Memory B cell (primary cell): Measurements from ENCODE around the gene TGFBR3.

Experiments used
- ATAC-seq: fragments of 150-1000 bp; cut with Tn5 transposase; 2 replicates; pipeline ENCODE4 v1.10.0; 2021; ENCODE audit warnings: low read depth, mild to moderate bottlenecking, moderate library complexity
- DNase-seq, 2 donors: peaks; one replicate each; pipeline ENCODE4 v3.0.0; 2022; ENCODE audit warnings: low spot score in 2 of 2
- H3K27ac Mint-ChIP-seq: one replicate; pipeline ENCODE4 v1.8.0; 2022; ENCODE audit warnings: mild to moderate bottlenecking, moderate library complexity, mixed read lengths
- H3K27me3 Mint-ChIP-seq: one replicate; pipeline ENCODE4 v1.8.0; 2022; ENCODE audit warnings: mixed read lengths
- H3K36me3 Mint-ChIP-seq: one replicate; pipeline ENCODE4 v1.8.0; 2022; ENCODE audit warnings: mild to moderate bottlenecking, mixed read lengths
- H3K4me1 Mint-ChIP-seq: one replicate; pipeline ENCODE4 v1.8.0; 2022; ENCODE audit warnings: mixed read lengths
- H3K4me3 Mint-ChIP-seq: one replicate; pipeline ENCODE4 v1.8.0; 2022; ENCODE audit warnings: mild to moderate bottlenecking, moderate library complexity, mixed read lengths
- H3K9me3 Mint-ChIP-seq: one replicate; pipeline ENCODE4 v1.8.0; 2022; ENCODE audit warnings: mixed read lengths

The TGFBR3 gene

DNA sequence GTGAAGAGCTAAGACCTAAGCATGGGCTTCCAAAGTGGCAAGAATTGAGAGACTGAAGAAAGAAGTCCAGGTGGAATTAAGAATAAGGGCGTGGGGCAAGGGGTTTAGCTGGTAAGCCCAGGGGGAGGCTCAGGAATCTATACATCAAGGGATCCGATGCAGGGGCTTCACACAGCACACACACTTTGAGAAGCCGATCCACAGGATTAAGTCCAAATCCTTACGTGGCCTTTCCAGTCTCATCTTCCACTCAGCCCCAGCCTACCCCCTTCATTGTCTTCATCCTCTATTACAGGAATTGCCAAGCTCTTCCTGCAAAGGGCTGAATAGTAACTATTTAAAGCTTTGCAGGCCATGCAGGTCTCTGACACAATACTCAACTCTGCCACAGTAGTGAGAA is 101.3 kb downstream of the TGFBR3 start:
- Mint-ChIP-seq H3K4me3 (no peak overlapping the region), H3K27me3 (peaks cover 4% of the 10 kb centered on the region), H3K27ac (no peak overlapping the region), H3K9me3 (no peaks in the 10 kb centered on the region), H3K4me1 (peaks cover 3% of the 10 kb centered on the region), H3K36me3 (no peaks in the 10 kb centered on the region)
- no peak for ATAC-seq
- no peak for DNase-seq

DNA sequence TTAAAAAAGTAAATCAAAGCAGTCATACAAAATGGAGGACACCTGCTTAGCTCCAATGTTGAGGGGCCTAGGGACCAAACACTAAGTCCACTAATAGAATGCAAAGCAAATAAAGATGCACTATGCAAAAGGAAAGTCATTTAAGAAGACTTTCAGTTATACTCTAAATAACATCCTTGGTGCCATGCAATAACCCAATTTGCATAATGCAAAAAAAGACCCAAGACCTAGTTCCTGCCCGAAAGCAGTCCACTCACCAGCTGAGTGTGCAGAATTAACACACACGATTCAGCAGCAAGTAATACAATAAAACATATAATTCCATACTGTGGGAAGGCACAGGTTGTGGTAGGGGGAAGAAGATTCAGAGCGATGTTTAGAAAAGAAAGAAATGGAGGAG is 101.8 kb downstream of the TGFBR3 start:
- DNase-seq (no peak), ATAC-seq (no peak)
- Mint-ChIP-seq H3K9me3 (no peaks in the 10 kb centered on the region), H3K27me3 (peaks cover 4% of the 10 kb centered on the region), H3K4me3 (no peak overlapping the region), H3K4me1 (peaks cover 3% of the 10 kb centered on the region), H3K36me3 (no peaks in the 10 kb centered on the region), H3K27ac (no peak overlapping the region)

DNA sequence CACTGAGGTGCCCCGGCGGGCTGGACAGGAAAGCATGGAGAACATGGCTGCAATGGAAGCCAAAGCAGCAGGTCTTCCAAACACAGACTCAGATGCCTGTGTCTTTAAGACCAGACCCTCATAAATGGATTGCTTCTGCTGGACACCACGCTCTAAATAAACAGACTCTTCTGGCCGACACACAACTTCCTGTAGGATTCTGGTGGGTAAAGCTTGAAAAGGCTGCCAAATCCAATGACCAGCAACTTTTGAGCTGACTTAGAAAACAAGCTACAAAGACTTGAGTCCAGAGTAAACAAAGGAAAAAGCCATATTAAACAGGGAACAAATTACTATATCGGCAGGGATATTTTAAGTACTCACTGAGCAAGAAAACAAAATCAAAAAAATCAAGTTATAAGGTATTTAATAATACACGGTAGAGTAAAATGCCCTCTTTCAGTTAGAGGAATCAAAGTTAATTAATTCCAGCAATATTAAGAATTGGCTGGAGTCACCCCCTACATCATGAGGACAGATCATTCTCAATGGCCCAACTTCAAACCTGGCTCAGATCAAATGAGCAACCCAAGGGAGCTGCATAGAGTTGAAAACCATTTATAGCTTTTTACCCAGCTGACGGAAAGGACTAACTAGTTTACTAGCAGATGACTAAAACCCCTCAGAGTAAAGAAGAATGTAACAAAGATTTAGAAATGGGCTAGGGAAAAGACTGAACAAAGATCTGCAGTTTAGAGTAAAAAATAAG is 102.4 kb downstream of the TGFBR3 start:
- H3K9me3 Mint-ChIP-seq, result no peaks in the 10 kb centered on the region
- no peaks in the 10 kb centered on the region for H3K36me3 Mint-ChIP-seq
- ATAC-seq, result no peak
- H3K4me3 Mint-ChIP-seq, result no peak overlapping the region
- H3K4me1 Mint-ChIP-seq, result peaks cover 3% of the 10 kb centered on the region
- H3K27me3 Mint-ChIP-seq, result peaks cover 4% of the 10 kb centered on the region
- no peak overlapping the region for H3K27ac Mint-ChIP-seq
- DNase-seq, result no peak

DNA sequence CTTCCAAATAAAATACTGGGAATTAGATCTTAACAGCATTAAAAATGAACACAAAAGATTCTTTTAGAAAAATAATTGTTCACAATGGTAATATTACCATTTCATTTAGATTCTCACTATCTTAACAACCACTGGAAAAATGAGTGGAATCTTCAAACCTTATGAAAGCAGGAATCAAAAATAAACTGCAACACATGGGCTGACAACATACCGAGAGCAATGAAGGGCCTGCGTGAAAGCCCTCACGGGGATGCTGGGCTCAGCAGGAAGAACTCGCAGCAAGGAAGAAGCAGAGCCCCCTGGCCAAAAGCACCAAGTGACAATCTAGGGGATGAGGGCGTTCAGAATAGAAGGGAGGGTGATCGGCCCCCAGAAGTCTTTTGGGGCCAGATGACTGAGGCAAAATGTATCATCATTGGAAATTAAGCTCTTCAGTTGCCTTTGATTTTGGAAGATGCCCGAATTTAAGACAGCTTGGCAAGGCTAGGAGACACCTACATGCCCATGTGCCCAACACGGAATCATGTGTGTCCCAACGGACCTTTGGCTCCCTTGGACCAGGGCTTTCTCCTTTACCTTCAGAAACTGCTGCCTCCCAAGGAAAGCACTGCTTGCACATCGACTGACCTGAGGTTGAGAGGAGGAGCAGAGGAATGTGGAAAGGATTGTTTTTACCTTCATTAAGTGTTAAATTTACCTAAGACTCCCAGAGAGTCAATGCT is 103.9 kb downstream of the TGFBR3 start:
- H3K27me3 Mint-ChIP-seq, result peaks cover 4% of the 10 kb centered on the region
- no peak for DNase-seq
- no peaks in the 10 kb centered on the region for H3K36me3 Mint-ChIP-seq
- H3K4me1 Mint-ChIP-seq, result peaks cover 3% of the 10 kb centered on the region
- no peak overlapping the region for H3K4me3 Mint-ChIP-seq
- no peak for ATAC-seq
- no peaks in the 10 kb centered on the region for H3K9me3 Mint-ChIP-seq
- no peak overlapping the region for H3K27ac Mint-ChIP-seq

DNA sequence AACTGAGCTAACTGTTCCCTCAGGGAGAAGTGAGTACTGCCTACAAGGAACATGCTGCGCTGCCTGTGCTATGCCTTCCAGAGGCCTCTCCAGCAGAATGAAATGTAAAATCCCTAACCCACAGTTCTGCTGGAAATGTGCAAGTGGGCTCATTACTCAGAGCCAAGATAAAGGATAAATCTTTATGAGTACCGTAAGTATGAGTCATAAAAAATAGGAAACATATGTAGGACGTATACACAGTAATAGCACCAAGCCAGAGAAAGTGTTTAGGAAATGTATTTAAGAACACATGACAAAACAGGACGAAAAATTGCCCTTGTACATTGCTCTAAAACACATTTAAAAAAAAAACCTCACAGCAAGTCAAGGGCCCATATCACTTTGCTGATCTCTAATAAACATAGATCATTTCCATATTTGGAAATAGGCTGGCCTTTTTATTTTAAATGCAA is 104.6 kb downstream of the TGFBR3 start:
- Mint-ChIP-seq H3K9me3 (no peaks in the 10 kb centered on the region), H3K36me3 (no peaks in the 10 kb centered on the region), H3K27me3 (peaks cover 4% of the 10 kb centered on the region), H3K4me1 (peaks cover 3% of the 10 kb centered on the region), H3K27ac (no peak overlapping the region), H3K4me3 (no peak overlapping the region)
- no peak for DNase-seq
- no peak for ATAC-seq

DNA sequence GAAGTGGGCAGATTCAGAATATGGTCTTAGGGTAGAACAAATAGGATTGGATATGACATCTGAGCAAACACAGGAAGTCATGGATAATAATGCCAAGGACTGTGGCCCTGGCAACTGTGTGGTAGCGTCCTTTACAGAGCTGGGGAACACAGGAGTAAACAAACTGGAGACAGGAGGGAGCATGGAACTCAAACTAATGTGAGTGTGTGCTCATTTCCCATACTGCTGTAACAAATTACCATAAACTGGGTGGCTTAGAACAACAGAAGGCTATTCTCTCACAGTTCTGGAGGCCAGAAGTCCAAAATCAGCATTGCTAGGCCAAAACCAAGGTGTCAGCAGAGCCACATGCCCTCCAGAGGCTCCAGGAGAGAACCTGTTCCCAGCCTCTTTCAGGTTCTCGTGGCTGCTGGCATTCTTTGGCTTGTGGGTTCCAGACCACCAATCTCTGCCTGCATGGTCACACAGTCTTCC is 106.4 kb downstream of the TGFBR3 start:
- H3K9me3 Mint-ChIP-seq, result no peaks in the 10 kb centered on the region
- ATAC-seq (no peak), DNase-seq (no peak)
- no peak overlapping the region for H3K27ac Mint-ChIP-seq
- no peaks in the 10 kb centered on the region for H3K36me3 Mint-ChIP-seq
- H3K4me1 Mint-ChIP-seq, result peaks cover 3% of the 10 kb centered on the region
- peaks cover 6% of the 10 kb centered on the region for H3K27me3 Mint-ChIP-seq
- H3K4me3 Mint-ChIP-seq, result no peak overlapping the region

DNA sequence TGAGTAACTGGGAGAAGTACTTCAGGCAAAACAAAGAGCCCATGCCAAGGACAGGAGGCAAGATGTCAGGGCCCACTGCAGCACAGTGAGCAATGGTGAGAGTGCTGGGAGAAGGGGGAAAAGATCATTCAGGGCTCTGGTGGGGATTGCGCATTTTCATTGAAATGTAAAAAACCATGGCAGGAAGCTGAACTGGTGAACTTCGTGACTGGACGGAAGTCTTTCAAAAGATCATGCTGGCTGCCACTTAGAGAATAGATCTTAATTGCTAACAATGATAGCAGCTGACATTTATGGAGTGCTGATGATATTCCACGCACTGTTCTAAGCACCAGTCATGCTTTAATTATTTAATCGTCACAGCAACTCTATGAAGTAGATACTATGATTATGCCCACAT is 107.0 kb downstream of the TGFBR3 start:
- Mint-ChIP-seq H3K36me3 (no peaks in the 10 kb centered on the region), H3K27me3 (peaks cover 3% of the 10 kb centered on the region), H3K4me1 (no peaks in the 10 kb centered on the region), H3K4me3 (no peak overlapping the region), H3K9me3 (no peaks in the 10 kb centered on the region), H3K27ac (no peak overlapping the region)
- DNase-seq, result no peak
- no peak for ATAC-seq

DNA sequence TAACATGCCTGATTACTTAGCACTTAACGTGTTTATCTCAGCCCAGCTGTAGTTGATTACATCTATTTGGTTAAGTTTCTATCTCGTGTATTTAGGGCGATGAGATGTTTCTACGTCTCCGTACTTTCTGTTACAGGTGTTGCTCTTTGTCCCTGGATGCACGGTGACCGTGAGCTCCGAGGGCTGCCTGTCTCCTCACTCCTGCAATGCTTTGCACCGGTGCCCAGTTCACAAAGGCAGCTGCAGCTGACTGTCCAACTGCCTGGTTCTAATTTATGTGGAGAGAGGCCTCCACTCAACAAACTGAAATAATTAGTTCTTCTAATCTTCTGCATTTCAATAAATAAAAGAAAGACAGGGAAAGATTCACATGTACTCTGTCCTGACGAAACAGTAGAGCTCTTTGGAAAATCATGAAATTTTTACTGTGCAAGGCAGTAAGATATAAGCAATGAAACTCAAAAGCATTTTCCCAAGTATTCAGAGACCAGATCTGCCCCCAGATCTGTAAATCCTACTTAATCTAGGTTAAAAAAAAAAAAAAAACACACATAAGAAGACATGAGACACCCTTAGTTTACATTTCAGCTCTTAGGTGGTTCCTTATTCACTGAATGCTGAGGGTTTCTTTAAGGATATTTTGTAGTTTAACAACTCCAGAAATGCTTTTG is 108.2 kb downstream of the TGFBR3 start:
- DNase-seq (no peak), ATAC-seq (no peak)
- H3K9me3 Mint-ChIP-seq, result no peaks in the 10 kb centered on the region
- no peak overlapping the region for H3K27ac Mint-ChIP-seq
- no peaks in the 10 kb centered on the region for H3K4me1 Mint-ChIP-seq
- no peaks in the 10 kb centered on the region for H3K36me3 Mint-ChIP-seq
- peaks cover 3% of the 10 kb centered on the region for H3K27me3 Mint-ChIP-seq
- no peak overlapping the region for H3K4me3 Mint-ChIP-seq

DNA sequence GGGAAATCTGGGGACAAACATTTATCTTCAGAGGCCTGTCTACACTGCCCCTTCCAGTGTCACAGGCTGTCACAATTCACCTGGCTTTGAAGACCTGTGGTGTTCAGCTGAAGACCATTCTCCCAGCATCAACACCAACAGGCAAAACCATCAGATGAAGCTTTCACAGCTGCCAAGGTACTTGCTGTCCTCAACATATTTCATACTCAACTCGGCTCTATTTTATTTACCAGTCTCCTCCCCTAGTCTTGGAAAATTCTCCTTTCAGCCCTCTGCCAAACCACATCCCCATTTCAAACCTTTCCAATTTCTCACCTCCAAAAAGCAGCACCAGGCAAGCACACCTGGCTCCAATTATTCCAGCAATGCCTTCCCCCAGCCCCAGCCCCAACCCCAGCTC is 108.8 kb downstream of the TGFBR3 start:
- no peak overlapping the region for H3K4me3 Mint-ChIP-seq
- DNase-seq (no peak), ATAC-seq (no peak)
- no peaks in the 10 kb centered on the region for H3K9me3 Mint-ChIP-seq
- no peaks in the 10 kb centered on the region for H3K36me3 Mint-ChIP-seq
- no peak overlapping the region for H3K27ac Mint-ChIP-seq
- H3K27me3 Mint-ChIP-seq, result peaks cover 3% of the 10 kb centered on the region
- no peaks in the 10 kb centered on the region for H3K4me1 Mint-ChIP-seq

DNA sequence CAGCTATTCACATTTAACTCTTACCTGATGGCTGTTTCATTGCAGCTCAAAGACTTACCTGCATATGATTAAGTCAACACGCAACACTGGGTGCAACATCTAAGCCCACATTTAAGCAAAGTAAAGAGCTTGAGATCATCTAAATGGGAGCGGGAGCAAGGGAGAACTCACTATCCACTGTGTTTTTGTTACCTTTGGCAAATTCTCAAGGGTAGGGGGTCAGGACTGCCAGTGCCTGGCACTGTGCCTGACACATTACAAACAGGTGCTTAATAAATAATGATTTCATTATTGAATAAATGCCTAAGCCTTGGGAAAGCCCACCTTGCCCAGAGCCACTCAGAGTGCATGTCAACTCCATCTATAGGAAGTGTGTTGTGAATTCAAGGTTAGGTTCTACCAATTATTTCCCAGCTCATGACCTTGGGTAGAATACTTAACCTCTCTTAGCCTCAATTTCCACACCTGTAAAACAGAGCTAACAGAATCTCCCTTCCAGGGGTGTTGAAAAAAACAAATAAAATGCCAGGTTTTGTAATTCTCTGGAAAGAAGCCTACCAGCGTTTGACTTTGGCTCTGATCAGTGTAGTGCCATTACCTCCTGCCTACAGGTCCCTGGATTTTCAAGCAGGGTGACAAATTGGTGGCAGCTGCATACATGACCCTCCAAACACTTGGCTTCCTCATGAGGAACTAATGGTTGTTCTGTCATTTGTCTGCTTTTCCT is 109.7 kb downstream of the TGFBR3 start:
- H3K4me1 Mint-ChIP-seq, result no peaks in the 10 kb centered on the region
- no peaks in the 10 kb centered on the region for H3K36me3 Mint-ChIP-seq
- no peak for ATAC-seq
- no peaks in the 10 kb centered on the region for H3K9me3 Mint-ChIP-seq
- no peak overlapping the region for H3K27ac Mint-ChIP-seq
- DNase-seq, result no peak
- H3K4me3 Mint-ChIP-seq, result no peak overlapping the region
- peaks cover 3% of the 10 kb centered on the region for H3K27me3 Mint-ChIP-seq

DNA sequence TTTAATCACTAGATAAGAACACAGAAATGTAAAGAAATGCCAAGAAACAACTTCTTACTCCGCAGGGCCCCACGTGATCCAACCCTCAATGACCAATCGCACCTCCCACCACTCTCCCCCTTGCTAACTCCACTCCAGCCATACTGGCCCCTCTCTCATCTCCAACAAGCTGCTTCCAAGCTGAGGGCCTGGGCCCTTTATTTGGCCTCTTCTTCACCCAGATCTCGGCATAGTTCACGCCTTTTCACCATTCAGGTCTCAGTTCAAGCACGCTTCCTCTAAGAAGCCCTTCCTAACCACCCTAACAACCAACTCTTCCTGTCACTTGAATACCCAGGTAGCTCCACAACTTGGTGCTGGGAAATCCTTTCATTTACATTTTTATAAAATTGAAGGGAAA is 110.7 kb downstream of the TGFBR3 start:
- Mint-ChIP-seq H3K27me3 (peaks cover 3% of the 10 kb centered on the region), H3K36me3 (no peaks in the 10 kb centered on the region), H3K4me3 (no peak overlapping the region), H3K27ac (no peak overlapping the region), H3K4me1 (no peaks in the 10 kb centered on the region), H3K9me3 (no peaks in the 10 kb centered on the region)
- DNase-seq (no peak), ATAC-seq (no peak)

DNA sequence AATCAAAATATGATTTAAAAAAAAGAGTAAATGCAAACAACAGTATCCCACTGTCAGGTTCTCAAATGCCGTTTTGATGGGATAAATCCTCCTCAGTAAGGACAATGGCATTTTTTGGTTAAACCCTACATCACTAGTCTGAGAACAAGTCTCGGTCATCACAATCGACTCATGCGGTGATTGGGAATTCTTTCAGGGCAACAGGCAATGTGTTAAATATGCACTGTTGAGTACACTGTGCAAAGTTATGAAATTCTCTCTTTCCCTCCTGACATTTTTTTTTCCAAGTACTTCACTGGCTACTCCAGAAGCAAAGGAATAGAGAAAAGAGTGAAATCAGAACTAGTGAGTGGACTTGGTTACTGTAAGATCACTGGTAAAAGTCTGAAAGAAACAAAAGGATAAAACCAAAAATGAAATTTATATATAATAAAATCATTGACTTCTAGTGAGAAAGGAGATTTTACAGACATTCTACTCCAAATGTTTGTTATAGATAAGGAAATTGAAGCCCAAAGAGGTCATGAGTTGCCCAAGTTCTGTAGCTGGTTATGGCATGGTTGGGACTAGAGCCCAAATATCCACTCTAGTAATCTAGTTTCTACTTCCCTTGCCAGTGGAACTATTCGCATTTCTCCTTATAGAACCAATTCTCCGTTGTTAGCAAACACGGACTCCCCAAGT is 111.3 kb downstream of the TGFBR3 start:
- Mint-ChIP-seq H3K9me3 (no peaks in the 10 kb centered on the region), H3K27me3 (peaks cover 3% of the 10 kb centered on the region), H3K27ac (no peak overlapping the region), H3K4me3 (no peak overlapping the region), H3K36me3 (no peaks in the 10 kb centered on the region), H3K4me1 (no peaks in the 10 kb centered on the region)
- ATAC-seq (no peak), DNase-seq (no peak)

DNA sequence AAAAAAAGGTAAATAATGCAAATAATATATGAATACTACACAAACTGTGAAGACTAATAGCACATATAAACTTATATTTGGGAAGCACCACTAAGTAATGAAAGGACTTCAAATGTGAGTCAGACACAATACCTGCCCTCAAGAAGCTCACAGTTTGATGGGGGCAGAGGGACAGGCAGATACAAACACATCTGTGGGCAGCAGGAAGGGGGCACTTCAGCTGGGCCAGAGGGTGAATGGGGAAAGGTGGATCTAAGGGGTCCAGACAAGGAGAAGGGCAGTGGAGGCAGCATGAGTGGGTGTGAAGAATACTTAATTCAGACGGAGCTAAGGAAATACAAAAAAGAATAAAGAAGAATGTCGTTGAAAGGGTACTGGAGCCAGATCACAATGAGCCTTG is 114.2 kb downstream of the TGFBR3 start:
- no peaks in the 10 kb centered on the region for H3K36me3 Mint-ChIP-seq
- no peaks in the 10 kb centered on the region for H3K9me3 Mint-ChIP-seq
- no peak for DNase-seq
- H3K27ac Mint-ChIP-seq, result no peak overlapping the region
- H3K4me3 Mint-ChIP-seq, result no peak overlapping the region
- no peak for ATAC-seq
- peaks cover 3% of the 10 kb centered on the region for H3K27me3 Mint-ChIP-seq
- no peaks in the 10 kb centered on the region for H3K4me1 Mint-ChIP-seq
